Measurements from ENCODE around the gene PLAAT5.
"Not testable (repeated sequence)": the region's sequence is repeated elsewhere in the genome, so short reads cannot be mapped to it uniquely, and the experiment has no call there.

- not testable (repeated sequence) for TF ChIP-seq CTCF (IDR thresholded peaks at IDR 0.05; ENCODE audit: low read depth, low read length, poor library complexity, severe bottlenecking); EZH2phosphoT487 (IDR thresholded peaks at IDR 0.05; ENCODE audit: borderline replicate concordance, low read length)
Observed at GRCh38 chr11:63430731-63431130, 60.2 kb downstream of the PLAAT5 start.

Measured in DOHH2 (cell line).